ENCODE results near the gene INTS15. TPM values are rescaled to one million over a fixed set of nuclear protein-coding genes. Genes with fewer than 3 reads are reported as not detected.

INTS15 gene
- total and polyA plus RNA-seq, 9 of the 15 experiments (the other 6 are each of a cell fraction or from before 2014, with no cell fraction given) = 0.52 to 28.9 (median 11.6) TPM

DNA sequence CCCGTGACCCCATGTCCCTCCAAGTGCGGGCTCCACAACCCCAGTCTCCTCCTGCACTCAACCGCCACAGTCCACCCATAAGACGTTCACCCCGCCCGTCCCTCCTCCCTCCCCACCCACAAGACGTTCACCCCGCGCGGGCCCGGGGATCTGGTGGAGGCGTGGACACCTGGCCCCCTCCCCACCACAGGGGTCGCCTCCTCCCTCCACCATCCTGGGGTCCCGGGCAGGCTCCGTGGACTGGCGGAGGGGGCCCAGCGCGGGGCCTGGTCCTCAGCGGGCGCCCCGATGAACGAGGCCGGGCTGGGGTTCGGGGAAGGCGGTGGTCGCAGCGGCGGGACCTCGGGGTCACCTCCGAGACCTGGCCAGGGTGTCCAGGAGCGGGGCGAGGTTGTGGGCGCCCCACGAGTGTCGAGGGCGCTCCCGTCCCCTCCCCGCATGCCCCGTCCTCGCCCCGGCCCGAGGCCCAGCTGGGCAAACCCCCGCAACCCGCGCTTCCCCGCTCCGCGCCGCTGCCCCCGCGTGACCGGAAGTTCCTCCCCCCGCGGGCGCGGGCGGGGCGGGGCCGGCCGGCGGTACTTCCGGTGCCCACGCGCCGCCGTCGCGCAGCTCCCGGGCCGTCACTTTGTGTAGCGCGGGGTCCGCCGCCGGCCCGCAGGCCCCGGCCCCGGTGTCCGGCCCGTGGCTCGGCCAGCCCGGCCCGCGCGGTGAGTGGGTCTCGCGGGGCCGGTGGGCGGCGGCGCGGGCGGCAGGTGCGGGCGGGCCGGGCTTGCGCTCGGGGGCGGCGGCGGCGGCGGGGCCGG, 47.1 kb downstream of the INTS15 start, which contains the start of gene ZNF316 (continued):
- TF ChIP-seq, protein P1, sequence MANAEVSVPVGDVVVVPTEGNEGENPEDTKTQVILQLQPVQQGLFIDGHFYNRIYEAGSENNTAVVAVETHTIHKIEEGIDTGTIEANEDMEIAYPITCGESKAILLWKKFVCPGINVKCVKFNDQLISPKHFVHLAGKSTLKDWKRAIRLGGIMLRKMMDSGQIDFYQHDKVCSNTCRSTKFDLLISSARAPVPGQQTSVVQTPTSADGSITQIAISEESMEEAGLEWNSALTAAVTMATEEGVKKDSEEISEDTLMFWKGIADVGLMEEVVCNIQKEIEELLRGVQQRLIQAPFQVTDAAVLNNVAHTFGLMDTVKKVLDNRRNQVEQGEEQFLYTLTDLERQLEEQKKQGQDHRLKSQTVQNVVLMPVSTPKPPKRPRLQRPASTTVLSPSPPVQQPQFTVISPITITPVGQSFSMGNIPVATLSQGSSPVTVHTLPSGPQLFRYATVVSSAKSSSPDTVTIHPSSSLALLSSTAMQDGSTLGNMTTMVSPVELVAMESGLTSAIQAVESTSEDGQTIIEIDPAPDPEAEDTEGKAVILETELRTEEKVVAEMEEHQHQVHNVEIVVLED (CRISPR knock-in tag; IDR thresholded peaks at IDR 0.05) = 0 out of 2 replicates have a peak, but pooled peaks have one; percentile 43
- no peak for TF ChIP-seq NR2C2 (CRISPR knock-in tag; IDR thresholded peaks at IDR 0.05)
- TF ChIP-seq NR2C2 (tag; IDR thresholded peaks at IDR 0.05) = peak; percentile 60
- TF ChIP-seq, protein P2, sequence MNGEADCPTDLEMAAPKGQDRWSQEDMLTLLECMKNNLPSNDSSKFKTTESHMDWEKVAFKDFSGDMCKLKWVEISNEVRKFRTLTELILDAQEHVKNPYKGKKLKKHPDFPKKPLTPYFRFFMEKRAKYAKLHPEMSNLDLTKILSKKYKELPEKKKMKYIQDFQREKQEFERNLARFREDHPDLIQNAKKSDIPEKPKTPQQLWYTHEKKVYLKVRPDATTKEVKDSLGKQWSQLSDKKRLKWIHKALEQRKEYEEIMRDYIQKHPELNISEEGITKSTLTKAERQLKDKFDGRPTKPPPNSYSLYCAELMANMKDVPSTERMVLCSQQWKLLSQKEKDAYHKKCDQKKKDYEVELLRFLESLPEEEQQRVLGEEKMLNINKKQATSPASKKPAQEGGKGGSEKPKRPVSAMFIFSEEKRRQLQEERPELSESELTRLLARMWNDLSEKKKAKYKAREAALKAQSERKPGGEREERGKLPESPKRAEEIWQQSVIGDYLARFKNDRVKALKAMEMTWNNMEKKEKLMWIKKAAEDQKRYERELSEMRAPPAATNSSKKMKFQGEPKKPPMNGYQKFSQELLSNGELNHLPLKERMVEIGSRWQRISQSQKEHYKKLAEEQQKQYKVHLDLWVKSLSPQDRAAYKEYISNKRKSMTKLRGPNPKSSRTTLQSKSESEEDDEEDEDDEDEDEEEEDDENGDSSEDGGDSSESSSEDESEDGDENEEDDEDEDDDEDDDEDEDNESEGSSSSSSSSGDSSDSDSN (IDR thresholded peaks at IDR 0.05; ENCODE audit: borderline replicate concordance in 1 of 2, low read depth in 2 of 2, low read length in 2 of 2) = 0 out of 4 replicates have a peak, but pooled peaks of 1 of the 2 experiments have one; percentile 12
- 0 out of 2 replicates have a peak, but pooled peaks have one; percentile 13 for TF ChIP-seq ZBTB17 (CRISPR knock-in tag; IDR thresholded peaks at IDR 0.05)
- TF ChIP-seq, protein P3, sequence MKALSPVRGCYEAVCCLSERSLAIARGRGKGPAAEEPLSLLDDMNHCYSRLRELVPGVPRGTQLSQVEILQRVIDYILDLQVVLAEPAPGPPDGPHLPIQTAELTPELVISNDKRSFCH (CRISPR knock-in tag; IDR thresholded peaks at IDR 0.05) = no peak
- TF ChIP-seq, protein P3 (tag; IDR thresholded peaks at IDR 0.05) = no peak; the same call in 1 of the 2 replicates
- TF ChIP-seq PHF20 (IDR thresholded peaks at IDR 0.05; ENCODE audit: partially characterized antibody) = peak; percentile 58
- TF ChIP-seq, protein P4, sequence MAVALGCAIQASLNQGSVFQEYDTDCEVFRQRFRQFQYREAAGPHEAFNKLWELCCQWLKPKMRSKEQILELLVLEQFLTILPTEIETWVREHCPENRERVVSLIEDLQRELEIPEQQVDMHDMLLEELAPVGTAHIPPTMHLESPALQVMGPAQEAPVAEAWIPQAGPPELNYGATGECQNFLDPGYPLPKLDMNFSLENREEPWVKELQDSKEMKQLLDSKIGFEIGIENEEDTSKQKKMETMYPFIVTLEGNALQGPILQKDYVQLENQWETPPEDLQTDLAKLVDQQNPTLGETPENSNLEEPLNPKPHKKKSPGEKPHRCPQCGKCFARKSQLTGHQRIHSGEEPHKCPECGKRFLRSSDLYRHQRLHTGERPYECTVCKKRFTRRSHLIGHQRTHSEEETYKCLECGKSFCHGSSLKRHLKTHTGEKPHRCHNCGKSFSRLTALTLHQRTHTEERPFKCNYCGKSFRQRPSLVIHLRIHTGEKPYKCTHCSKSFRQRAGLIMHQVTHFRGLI (CRISPR knock-in tag; IDR thresholded peaks at IDR 0.05) = no peak
- TF ChIP-seq SUPT5H (IDR thresholded peaks at IDR 0.05) = peak; percentile 33; the same call in 1 of the 2 replicates
- TF ChIP-seq, protein P5, sequence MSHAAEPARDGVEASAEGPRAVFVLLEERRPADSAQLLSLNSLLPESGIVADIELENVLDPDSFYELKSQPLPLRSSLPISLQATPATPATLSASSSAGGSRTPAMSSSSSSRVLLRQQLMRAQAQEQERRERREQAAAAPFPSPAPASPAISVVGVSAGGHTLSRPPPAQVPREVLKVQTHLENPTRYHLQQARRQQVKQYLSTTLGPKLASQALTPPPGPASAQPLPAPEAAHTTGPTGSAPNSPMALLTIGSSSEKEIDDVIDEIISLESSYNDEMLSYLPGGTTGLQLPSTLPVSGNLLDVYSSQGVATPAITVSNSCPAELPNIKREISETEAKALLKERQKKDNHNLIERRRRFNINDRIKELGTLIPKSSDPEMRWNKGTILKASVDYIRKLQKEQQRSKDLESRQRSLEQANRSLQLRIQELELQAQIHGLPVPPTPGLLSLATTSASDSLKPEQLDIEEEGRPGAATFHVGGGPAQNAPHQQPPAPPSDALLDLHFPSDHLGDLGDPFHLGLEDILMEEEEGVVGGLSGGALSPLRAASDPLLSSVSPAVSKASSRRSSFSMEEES (CRISPR knock-in tag; IDR thresholded peaks at IDR 0.05) = peak; percentile 30; the same call in 1 of the 2 replicates
- TF ChIP-seq EGR1 (conservative IDR thresholded peaks at IDR 0.05) = peak; percentile 48
- TF ChIP-seq, protein P6, sequence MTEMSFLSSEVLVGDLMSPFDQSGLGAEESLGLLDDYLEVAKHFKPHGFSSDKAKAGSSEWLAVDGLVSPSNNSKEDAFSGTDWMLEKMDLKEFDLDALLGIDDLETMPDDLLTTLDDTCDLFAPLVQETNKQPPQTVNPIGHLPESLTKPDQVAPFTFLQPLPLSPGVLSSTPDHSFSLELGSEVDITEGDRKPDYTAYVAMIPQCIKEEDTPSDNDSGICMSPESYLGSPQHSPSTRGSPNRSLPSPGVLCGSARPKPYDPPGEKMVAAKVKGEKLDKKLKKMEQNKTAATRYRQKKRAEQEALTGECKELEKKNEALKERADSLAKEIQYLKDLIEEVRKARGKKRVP (CRISPR knock-in tag; IDR thresholded peaks at IDR 0.05) = peak; percentile 21; the same call in 1 of the 2 replicates
- no peak; a peak in 1 of 4 replicates for TF ChIP-seq NRF1 (conservative IDR thresholded peaks at IDR 0.05 in 1 of 2, IDR thresholded peaks at IDR 0.05 in 1 of 2)
- TF ChIP-seq ARHGAP35 (IDR thresholded peaks at IDR 0.05; ENCODE audit: partially characterized antibody) = no peak
- no peak for TF ChIP-seq ZNF695 (CRISPR knock-in tag; IDR thresholded peaks at IDR 0.05)
- peak; percentile 89 for TF ChIP-seq PCBP1 (IDR thresholded peaks at IDR 0.05; ENCODE audit: low read depth, low read length, poor library complexity, severe bottlenecking)
- no peak for TF ChIP-seq LEF1 (IDR thresholded peaks at IDR 0.05)

All from K562 (cell line).